Gastrocnemius medialis (tissue), 4 donors: ENCODE measurements around the gene RMDN3. TPM values are rescaled to one million over a fixed set of nuclear protein-coding genes. Genes with fewer than 3 reads are reported as not detected.

Experiments used
- ATAC-seq, 2 donors: fragments of 150-250 bp; one replicate each; pipeline ENCODE4 v1.9.1; 2016
- DNase-seq, 2 donors: peaks; one replicate each; pipeline ENCODE4 v3.0.0-alpha.2; 2019
- H3K27ac ChIP-seq, 4 donors: fragments of 200-600 bp; sonication (generic); 1 replicate in 1 of 4; 2 replicates in 3 of 4; pipeline ENCODE4 v1.5.1; 2016 to 2018; ENCODE audit warnings: mild to moderate bottlenecking in 2 of 4, moderate library complexity in 1 of 4
- H3K27me3 ChIP-seq, 3 donors: fragments of 200-600 bp; sonication (generic) in 2 of 3; 1 replicate in 1 of 3; 2 replicates in 2 of 3; pipeline versions ENCODE4 v1.5.1 to v1.6.0; 2016 to 2019; ENCODE audit warnings: mild to moderate bottlenecking in 1 of 3, moderate library complexity in 1 of 3
- H3K36me3 ChIP-seq, 2 donors: fragments of 200-600 bp; sonication (generic) in 1 of 2; one replicate each; pipeline ENCODE4 v1.5.1; 2017 to 2018
- H3K4me1 ChIP-seq, 2 donors: fragments of 200-600 bp; sonication (generic) in 1 of 2; one replicate each; pipeline ENCODE4 v1.5.1; 2016 to 2017; ENCODE audit warnings: mild to moderate bottlenecking in 2 of 2
- H3K4me3 ChIP-seq, 4 donors: fragments of 200-600 bp; sonication (generic) in 3 of 4; 1 replicate in 1 of 4; 2 replicates in 3 of 4; pipeline ENCODE4 v1.5.1; 2016 to 2019; ENCODE audit warnings: mild to moderate bottlenecking in 2 of 4
- H3K9me3 ChIP-seq, 3 donors: fragments of 200-600 bp; sonication (generic) in 2 of 3; 1 replicate in 1 of 3; 2 replicates in 2 of 3; pipeline ENCODE4 v1.5.1; 2016 to 2019
- POLR2A ChIP-seq, 2 donors: fragments of 450-650 bp; IDR thresholded peaks; one replicate each; pipeline ENCODE4 v1.6.1; 2017; ENCODE audit warnings: antibody characterized with exemption in 2 of 2, mild to moderate bottlenecking in 2 of 2, moderate library complexity in 2 of 2
- in situ Hi-C, 4 donors: fragments of 200-750 bp; cut with MboI; loops; one replicate each; pipeline versions ENCODE4 v1.15.0 to v1.8.0; 2017; ENCODE audit warnings: low sequenced_read_pairs in 4 of 4
- intact Hi-C: fragments of 100-400 bp; cut with DNase I; formaldehyde crosslinking; loops from one replicate; pipeline ENCODE4 v1.15.1; 2023; ENCODE audit warnings: low total_unique reads
- total RNA-seq, 4 donors: library from RNA; depleted of rRNA; stranded (reverse); fragments of >200 nt; gene quantifications; one replicate each; pipeline versions ENCODE4 v1.1.0 to v1.2.3, GENCODE V29; 2016
- TF ChIP-seq, protein P1 (sequence below), 5 experiments: fragments of 450-650 bp in 3 of 5; fragments of 200-600 bp in 2 of 5; sonication (generic) in 2 of 5; IDR thresholded peaks in 4 of 5; conservative IDR thresholded peaks in 1 of 5; 1 replicate in 4 of 5; 2 replicates in 1 of 5; pipeline ENCODE4 v1.5.1; 2016 to 2019; ENCODE audit warnings: antibody characterized with exemption in 5 of 5, mild to moderate bottlenecking in 3 of 5, moderate library complexity in 3 of 5

Gene RMDN3
- total RNA-seq, 4 donors from 2014 or later: 12.7 to 55.3 (median 19.6) TPM

DNA sequence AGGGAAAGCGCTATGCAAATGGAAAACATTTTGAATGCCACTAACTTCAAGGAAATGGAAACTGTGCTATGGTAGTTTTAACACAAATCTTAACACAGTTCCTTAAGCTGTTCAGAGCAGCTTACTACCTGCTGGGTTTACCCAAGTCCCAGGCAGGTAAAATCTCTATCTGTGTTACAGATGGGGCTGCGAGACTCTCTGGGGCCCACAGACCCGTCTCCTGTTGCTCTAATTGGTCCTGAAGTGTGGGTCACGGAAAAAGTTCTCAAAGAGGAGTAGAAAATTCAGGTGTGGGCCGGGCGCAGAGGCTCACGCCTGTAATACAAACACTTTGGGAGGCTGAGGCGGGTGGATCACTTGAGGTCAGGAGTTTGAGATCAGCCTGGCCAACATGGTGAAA is 34.9 kb upstream of the RMDN3 start:
- peak in 1 of 2 donors; percentile 49 for DNase-seq
- no peaks in the 10 kb centered on the region for H3K36me3 ChIP-seq
- H3K4me1 ChIP-seq: peaks cover 10 to 27% of the 10 kb centered on the region in 2 donors
- in situ Hi-C loops (loop anchor here in 1 of 4 donors (25.0 kb wide), 1 partner anchor 103 kb away; the partner anchor contains the start of gene RAD51), intact Hi-C loops (no loop called here)
- peak overlapping the region; percentile 50 to 81 (median 67) for H3K27ac ChIP-seq
- H3K4me3 ChIP-seq: no peak overlapping the region
- H3K27me3 ChIP-seq: no peaks in the 10 kb centered on the region
- ATAC-seq: peak in 1 of 2 donors; percentile 14
- no peaks in the 10 kb centered on the region for H3K9me3 ChIP-seq
- TF ChIP-seq, protein P1, sequence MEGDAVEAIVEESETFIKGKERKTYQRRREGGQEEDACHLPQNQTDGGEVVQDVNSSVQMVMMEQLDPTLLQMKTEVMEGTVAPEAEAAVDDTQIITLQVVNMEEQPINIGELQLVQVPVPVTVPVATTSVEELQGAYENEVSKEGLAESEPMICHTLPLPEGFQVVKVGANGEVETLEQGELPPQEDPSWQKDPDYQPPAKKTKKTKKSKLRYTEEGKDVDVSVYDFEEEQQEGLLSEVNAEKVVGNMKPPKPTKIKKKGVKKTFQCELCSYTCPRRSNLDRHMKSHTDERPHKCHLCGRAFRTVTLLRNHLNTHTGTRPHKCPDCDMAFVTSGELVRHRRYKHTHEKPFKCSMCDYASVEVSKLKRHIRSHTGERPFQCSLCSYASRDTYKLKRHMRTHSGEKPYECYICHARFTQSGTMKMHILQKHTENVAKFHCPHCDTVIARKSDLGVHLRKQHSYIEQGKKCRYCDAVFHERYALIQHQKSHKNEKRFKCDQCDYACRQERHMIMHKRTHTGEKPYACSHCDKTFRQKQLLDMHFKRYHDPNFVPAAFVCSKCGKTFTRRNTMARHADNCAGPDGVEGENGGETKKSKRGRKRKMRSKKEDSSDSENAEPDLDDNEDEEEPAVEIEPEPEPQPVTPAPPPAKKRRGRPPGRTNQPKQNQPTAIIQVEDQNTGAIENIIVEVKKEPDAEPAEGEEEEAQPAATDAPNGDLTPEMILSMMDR (IDR thresholded peaks at IDR 0.05 in 4 of 5, conservative IDR thresholded peaks at IDR 0.05 in 1 of 5): no peak
- no peak for TF ChIP-seq POLR2A (IDR thresholded peaks at IDR 0.05)

DNA sequence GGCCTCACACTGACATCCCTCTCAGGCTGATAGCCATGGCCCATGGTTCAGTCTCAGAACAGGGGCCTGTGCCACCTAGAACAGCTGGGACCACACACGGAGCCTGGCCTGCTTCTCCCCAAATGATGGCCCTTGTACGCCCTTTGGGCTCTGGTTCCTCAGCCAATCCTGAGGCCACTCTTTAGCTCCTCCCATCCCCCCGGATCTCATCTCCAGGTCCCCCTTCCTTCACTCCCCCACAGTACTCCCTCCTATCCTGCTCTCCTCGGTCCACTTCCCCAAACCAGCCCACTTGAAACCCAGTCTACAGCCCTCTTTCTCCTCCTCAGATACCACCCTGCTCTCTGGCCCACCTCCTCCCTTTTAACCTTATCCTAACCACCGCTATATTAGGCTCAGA is 34.1 kb upstream of the RMDN3 start:
- H3K4me3 ChIP-seq: no peak overlapping the region
- no peak for TF ChIP-seq POLR2A (IDR thresholded peaks at IDR 0.05)
- TF ChIP-seq, protein P1 (IDR thresholded peaks at IDR 0.05 in 4 of 5, conservative IDR thresholded peaks at IDR 0.05 in 1 of 5): no peak
- H3K9me3 ChIP-seq: no peaks in the 10 kb centered on the region
- H3K36me3 ChIP-seq: no peaks in the 10 kb centered on the region
- in situ Hi-C loops: loop anchor here in 1 of 4 donors (25.0 kb wide), 1 partner anchor 102 kb away; the partner anchor contains the start of gene RAD51
- peak overlapping the region in 3 of 4 donors; percentile 2 to 81 (median 23) for H3K27ac ChIP-seq
- ATAC-seq (no peak), DNase-seq (no peak)
- peaks cover 10 to 27% of the 10 kb centered on the region in 2 donors for H3K4me1 ChIP-seq
- intact Hi-C loops: no loop called here
- H3K27me3 ChIP-seq: no peaks in the 10 kb centered on the region

DNA sequence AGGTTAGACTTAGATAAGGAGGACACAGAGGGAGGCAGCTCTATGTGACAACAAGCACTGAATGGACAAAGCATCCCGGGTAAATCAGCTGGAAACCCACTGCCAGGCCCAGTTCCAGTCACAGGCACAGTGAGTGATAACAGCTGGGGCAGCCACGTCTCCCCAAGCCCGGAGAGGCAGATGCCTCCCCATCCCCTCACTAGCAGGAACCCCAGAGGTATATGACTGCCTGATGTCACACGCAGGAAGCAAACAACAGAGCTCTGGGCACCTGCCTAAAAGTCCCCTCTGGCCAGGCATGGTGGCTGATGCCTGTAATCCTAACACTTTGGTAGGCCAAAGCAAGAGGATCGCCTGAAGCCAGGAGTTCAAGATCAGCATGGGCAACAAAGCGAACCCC is 32.9 kb upstream of the RMDN3 start:
- in situ Hi-C loops (loop anchor here in 1 of 4 donors (25.0 kb wide), 1 partner anchor 101 kb away; the partner anchor contains the start of gene RAD51), intact Hi-C loops (no loop called here)
- H3K36me3 ChIP-seq: no peaks in the 10 kb centered on the region
- DNase-seq (no peak), ATAC-seq (no peak)
- no peak for TF ChIP-seq POLR2A (IDR thresholded peaks at IDR 0.05)
- TF ChIP-seq, protein P1 (IDR thresholded peaks at IDR 0.05 in 4 of 5, conservative IDR thresholded peaks at IDR 0.05 in 1 of 5): no peak
- no peaks in the 10 kb centered on the region for H3K27me3 ChIP-seq
- H3K27ac ChIP-seq: peak overlapping the region in 3 of 4 donors; percentile 4 to 81 (median 31)
- H3K4me1 ChIP-seq: peaks cover 10 to 18% of the 10 kb centered on the region in 2 donors
- no peak overlapping the region for H3K4me3 ChIP-seq
- H3K9me3 ChIP-seq: no peaks in the 10 kb centered on the region

DNA sequence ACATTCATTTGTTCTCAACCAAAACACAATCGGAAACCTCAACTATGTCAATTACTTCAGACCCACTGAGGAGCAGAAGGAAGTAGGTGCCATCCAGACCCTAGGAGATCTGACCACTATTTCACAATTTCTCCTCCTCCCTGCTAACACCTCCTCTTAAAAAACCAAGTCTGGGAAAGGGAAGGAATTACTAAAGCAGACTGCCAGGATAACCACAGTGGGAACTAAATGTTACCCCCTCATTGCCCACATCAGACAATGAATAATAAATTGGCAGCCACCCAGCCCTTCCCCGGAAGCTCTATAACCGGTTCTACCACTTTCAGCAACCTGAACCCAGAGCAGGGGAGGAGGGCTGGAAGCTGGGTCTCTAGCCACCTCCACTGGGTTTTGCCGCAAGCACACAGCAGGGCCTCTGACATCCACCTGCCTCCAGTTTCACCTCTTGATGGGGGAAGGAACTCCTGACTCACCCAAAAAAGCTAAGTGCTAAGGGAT is 32.3 kb upstream of the RMDN3 start:
- DNase-seq (no peak), ATAC-seq (no peak)
- Histone ChIP-seq H3K4me1 (peaks cover 10 to 18% of the 10 kb centered on the region in 2 donors), H3K9me3 (no peaks in the 10 kb centered on the region), H3K27ac (peak overlapping the region; percentile 4 to 81 (median 19)), H3K4me3 (no peak overlapping the region), H3K27me3 (no peaks in the 10 kb centered on the region), H3K36me3 (no peaks in the 10 kb centered on the region)
- intact Hi-C loops: no loop called here
- in situ Hi-C loops: loop anchor here in 1 of 4 donors (25.0 kb wide), 1 partner anchor 100 kb away; the partner anchor contains the start of gene RAD51
- no peak for TF ChIP-seq POLR2A (IDR thresholded peaks at IDR 0.05)

DNA sequence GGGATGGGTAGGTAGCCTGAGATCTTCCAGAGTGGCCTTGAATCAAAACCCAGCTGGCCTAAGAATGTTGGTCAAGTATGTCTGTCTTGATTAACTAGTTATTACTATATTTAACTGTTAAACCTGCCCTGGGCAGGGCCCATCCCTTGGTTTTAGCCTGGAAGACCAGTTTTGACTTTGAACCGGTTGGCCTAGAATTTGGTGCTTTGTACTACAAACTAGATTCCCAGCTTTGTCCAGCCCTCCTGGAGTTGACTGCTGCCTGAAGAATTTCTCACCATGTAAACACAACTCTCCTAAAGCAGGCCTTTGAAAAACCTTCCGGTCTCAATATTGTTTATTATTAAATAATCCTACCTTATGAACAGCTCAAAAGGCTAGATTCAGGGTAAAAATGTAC is 30.8 kb upstream of the RMDN3 start:
- intact Hi-C loops: no loop called here
- no peak overlapping the region for H3K27ac ChIP-seq

More for the DNA sequence above, 30.8 kb upstream of the RMDN3 start:
- H3K27me3 ChIP-seq: no peaks in the 10 kb centered on the region
- H3K9me3 ChIP-seq: no peaks in the 10 kb centered on the region
- TF ChIP-seq, protein P1 (IDR thresholded peaks at IDR 0.05 in 4 of 5, conservative IDR thresholded peaks at IDR 0.05 in 1 of 5): no peak
- TF ChIP-seq POLR2A (IDR thresholded peaks at IDR 0.05): no peak
- no peaks in the 10 kb centered on the region for H3K36me3 ChIP-seq
- ATAC-seq: no peak
- in situ Hi-C loops: loop anchor here in 1 of 4 donors (25.0 kb wide), 1 partner anchor 99 kb away; the partner anchor contains the start of gene RAD51
- H3K4me1 ChIP-seq: peaks cover 10 to 18% of the 10 kb centered on the region in 2 donors
- no peak overlapping the region for H3K4me3 ChIP-seq
- no peak for DNase-seq
